Measurements from ENCODE around the gene MSI2. TPM values are rescaled to one million over a fixed set of nuclear protein-coding genes. Genes with fewer than 3 reads are reported as not detected.

The MSI2 gene
- total RNA-seq, 4 donors from 2014 or later, result 15.9 to 22.9 (median 17.0) TPM

- intact Hi-C loops (cut with DNase I), result no loop called here
- TF ChIP-seq, protein P1, sequence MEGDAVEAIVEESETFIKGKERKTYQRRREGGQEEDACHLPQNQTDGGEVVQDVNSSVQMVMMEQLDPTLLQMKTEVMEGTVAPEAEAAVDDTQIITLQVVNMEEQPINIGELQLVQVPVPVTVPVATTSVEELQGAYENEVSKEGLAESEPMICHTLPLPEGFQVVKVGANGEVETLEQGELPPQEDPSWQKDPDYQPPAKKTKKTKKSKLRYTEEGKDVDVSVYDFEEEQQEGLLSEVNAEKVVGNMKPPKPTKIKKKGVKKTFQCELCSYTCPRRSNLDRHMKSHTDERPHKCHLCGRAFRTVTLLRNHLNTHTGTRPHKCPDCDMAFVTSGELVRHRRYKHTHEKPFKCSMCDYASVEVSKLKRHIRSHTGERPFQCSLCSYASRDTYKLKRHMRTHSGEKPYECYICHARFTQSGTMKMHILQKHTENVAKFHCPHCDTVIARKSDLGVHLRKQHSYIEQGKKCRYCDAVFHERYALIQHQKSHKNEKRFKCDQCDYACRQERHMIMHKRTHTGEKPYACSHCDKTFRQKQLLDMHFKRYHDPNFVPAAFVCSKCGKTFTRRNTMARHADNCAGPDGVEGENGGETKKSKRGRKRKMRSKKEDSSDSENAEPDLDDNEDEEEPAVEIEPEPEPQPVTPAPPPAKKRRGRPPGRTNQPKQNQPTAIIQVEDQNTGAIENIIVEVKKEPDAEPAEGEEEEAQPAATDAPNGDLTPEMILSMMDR (IDR thresholded peaks at IDR 0.05), result no peak
- no peak for TF ChIP-seq POLR2A (IDR thresholded peaks at IDR 0.05)
- H3K9me3 ChIP-seq, result no peaks in the 10 kb centered on the region
- no peaks in the 10 kb centered on the region for H3K27me3 ChIP-seq
- H3K4me3 ChIP-seq, result no peak overlapping the region
- DNase-seq, result no peak
- H3K36me3 ChIP-seq, result peaks cover 0 to 11% (median 0%) of the 10 kb centered on the region in 3 donors
- peaks cover 0 to 7% (median 0%) of the 10 kb centered on the region in 3 donors for H3K4me1 ChIP-seq
- 88 to 93% methylated on average over 4 to 6 of the region's 7 CpGs for WGBS, 2 donors
- H3K27ac ChIP-seq, result no peak overlapping the region
Measured at GRCh38 chr17:57651451-57651850, 395.1 kb downstream of the MSI2 start.

- Histone ChIP-seq H3K36me3 (peaks cover 0 to 15% (median 0%) of the 10 kb centered on the region in 3 donors), H3K4me1 (peaks cover 0 to 7% (median 0%) of the 10 kb centered on the region in 3 donors), H3K27me3 (no peaks in the 10 kb centered on the region), H3K4me3 (no peak overlapping the region), H3K9me3 (no peaks in the 10 kb centered on the region), H3K27ac (no peak overlapping the region)
- intact Hi-C loops (cut with DNase I), result no loop called here
- WGBS, 2 donors, result 93 to 100% methylated on average over 3 to 6 of the region's 13 CpGs
- TF ChIP-seq POLR2A (IDR thresholded peaks at IDR 0.05), result no peak
- TF ChIP-seq, protein P1 (IDR thresholded peaks at IDR 0.05), result no peak
- no peak for DNase-seq
Measured at GRCh38 chr17:57651996-57652395, 395.7 kb downstream of the MSI2 start.

DNA sequence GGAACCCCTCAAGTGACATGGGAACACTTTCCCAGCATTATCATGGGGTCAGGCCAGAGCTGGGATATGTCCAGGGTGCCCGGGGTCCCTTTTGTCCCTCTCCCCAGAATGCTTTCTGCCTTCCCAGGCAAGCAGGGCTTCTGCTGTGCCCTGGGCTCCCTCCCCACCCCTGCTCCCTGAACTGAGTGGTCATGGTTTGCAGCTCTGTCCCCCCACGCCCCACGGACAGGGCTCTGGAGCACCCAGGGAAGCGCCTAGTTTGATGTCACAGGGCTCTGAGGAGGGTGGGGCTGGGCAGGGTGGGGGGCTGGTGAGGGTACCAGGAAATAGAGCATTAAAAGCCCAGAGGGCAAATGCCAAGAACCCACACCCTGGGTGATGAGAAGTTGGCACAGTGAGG is 396.5 kb downstream of the MSI2 start:
- intact Hi-C loops (cut with DNase I), result no loop called here

DNA sequence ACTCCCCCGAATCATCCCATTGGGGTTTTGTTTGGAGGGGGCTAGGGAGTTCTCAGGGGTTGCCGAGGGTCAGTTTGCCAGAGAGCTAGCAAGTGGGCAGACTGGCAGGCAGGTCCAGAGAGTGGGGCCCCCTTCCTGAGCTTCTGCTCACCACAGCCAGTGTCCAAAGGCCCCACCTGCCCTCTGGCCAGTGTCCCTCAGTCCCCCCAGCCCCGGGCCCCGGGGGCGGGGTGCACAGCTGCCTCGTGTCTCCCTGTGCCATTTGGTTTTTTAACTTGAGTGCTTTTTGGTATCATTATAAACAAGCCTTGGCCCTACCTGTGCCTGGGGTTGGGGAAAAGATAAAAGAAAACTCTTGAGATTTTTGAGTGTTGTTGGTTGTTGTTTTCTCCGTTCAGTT is 397.0 kb downstream of the MSI2 start:
- H3K9me3 ChIP-seq, result no peaks in the 10 kb centered on the region
- H3K27ac ChIP-seq, result no peak overlapping the region
- intact Hi-C loops (cut with DNase I), result no loop called here
- TF ChIP-seq, protein P1 (IDR thresholded peaks at IDR 0.05), result no peak
- TF ChIP-seq POLR2A (IDR thresholded peaks at IDR 0.05), result no peak
- no peak overlapping the region for H3K4me3 ChIP-seq
- WGBS, 2 donors, result 56 to 77% methylated on average over 4 to 7 of the region's 7 CpGs
- H3K36me3 ChIP-seq, result peaks cover 0 to 15% (median 0%) of the 10 kb centered on the region in 3 donors
- no peaks in the 10 kb centered on the region for H3K27me3 ChIP-seq
- peaks cover 0 to 7% (median 0%) of the 10 kb centered on the region in 3 donors for H3K4me1 ChIP-seq
- no peak for DNase-seq

More for the DNA sequence above, 396.5 kb downstream of the MSI2 start:
- TF ChIP-seq, protein P1 (IDR thresholded peaks at IDR 0.05), result no peak
- no peak for TF ChIP-seq POLR2A (IDR thresholded peaks at IDR 0.05)
- H3K36me3 ChIP-seq, result peaks cover 0 to 15% (median 0%) of the 10 kb centered on the region in 3 donors
- H3K4me1 ChIP-seq, result peaks cover 0 to 7% (median 0%) of the 10 kb centered on the region in 3 donors
- no peaks in the 10 kb centered on the region for H3K27me3 ChIP-seq
- H3K9me3 ChIP-seq, result no peaks in the 10 kb centered on the region
- 80% methylated on average over 1 of the region's 4 CpGs; no CpG with 5 or more reads in 1 of the 2 donors for WGBS, 2 donors
- H3K27ac ChIP-seq, result no peak overlapping the region
- DNase-seq, result no peak
- H3K4me3 ChIP-seq, result no peak overlapping the region

GRCh38 chr17:57654040-57654775 is 397.9 kb downstream of the MSI2 start:
- 91 to 100% methylated on average over 2 to 5 of the region's 11 CpGs for WGBS, 2 donors
- peaks cover 0 to 7% (median 0%) of the 10 kb centered on the region in 3 donors for H3K4me1 ChIP-seq
- H3K36me3 ChIP-seq, result peaks cover 0 to 15% (median 0%) of the 10 kb centered on the region in 3 donors
- intact Hi-C loops (cut with DNase I), result no loop called here
- no peak for TF ChIP-seq POLR2A (IDR thresholded peaks at IDR 0.05)
- no peak overlapping the region for H3K4me3 ChIP-seq
- no peak overlapping the region for H3K27ac ChIP-seq
- no peak for DNase-seq
- H3K9me3 ChIP-seq, result no peaks in the 10 kb centered on the region
- H3K27me3 ChIP-seq, result no peaks in the 10 kb centered on the region
